ENCODE results near the gene MAFG. TPM values are rescaled to one million over a fixed set of nuclear protein-coding genes. Genes with fewer than 3 reads are reported as not detected.

Gene MAFG
- total and polyA plus RNA-seq, 3 donors from 2014 or later = 21.8 to 36.9 (median 31.7) TPM

DNA sequence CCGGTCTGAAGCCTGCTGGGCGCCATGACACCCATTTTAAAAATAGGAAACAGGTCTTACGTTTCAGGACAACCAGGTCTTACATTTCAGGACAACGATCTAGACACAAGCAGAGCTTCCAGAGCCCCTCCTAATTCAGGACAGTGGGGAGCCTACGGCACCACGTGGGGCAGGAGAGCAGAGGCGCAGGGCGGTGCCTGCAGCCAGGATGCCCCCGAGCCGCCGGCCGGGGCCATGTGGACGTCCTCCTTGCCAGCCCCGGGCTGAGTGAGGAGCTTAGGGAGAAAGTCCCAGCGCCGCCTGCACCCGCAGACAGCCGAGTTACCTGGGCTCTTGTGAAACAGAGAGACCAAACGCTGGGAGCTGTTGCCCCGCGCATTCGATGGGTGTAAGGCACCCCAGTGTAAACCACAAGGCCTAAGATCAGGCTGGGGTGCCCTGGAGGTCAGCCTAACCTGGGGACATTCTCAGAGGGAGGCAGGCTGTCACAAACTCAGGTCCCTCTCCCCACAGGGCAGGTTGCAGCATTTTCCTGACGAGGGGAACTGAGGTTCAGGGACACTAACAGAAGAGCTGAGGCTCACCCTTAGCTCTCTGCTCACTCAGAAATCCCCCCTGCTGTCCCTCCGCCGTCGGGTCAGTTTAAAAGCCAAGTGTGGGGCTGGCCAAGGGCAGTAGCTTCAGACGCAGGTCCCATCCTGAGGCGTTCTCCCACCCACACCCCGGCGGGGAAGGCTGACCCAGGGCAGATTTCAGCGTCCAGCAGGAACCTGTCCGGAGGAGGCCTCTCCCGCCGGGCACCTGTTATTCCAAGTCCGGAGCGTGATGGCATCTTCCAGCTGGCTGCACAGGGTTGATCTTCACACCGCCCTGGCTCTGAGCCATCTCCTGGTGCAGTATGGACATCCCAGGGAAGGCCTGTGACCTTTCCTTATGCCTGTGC lies 35.2 kb upstream of the MAFG start:
- intact Hi-C loops (cut with DNase I; ENCODE audit: low total_unique reads) = loop anchor here (5.0 kb wide), 1 partner anchor 60 kb away; the partner anchor contains the start of genes CENPX and LRRC45
- H3K27me3 ChIP-seq = no peaks in the 10 kb centered on the region
- 51 to 53% methylated on average over 25 to 37 of the region's 37 CpGs for WGBS, 2 donors

DNA sequence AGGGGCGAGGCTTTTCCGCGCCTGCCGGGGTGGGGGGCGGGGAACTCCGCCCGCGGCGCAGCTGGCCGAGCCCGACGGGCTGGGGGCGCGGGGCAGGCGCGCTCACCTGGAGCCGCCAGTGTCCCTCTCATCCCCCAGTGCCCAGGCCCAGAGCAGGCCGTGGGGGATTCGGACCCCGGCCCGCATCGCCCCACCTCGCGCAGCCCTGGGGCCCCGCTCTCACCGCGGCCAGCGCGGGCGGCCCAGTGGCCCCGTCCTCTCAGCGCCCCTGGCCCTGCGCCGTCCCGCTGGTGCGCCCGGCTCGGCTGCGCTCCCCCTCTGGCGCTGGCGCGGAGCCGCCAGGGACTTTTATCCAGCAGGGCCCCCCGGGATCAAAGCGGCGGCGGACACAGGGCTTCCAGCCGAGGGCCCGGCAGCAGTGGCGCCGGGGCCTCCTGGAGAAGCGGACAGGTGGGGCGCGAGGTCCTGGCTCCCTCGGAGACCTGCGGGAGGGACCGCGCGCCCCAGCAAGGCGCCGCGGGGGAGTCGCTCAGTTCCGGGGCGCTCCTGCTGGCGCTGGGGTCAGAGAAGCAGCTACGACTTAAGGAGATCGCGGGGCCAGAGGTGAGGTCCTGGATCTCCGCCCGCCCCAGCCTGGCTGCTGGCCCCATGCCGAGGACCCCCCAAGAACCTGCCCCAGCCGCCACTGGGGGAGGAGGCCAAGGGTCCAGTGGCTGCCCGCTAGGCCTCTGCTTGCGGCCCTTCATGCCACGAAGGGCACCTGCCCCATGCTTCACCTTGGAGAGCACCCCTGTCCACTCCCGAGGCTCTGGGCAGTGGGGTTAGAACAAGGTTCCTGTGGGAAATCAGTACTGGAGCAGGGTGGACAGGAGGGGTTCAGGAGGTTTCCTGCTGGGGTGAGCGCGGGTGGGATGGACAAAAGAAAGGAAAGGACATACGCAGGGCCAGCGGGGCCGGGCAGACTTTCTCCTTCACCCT lies 34.3 kb upstream of the MAFG start:
- TF ChIP-seq POLR2A (IDR thresholded peaks at IDR 0.05) = no peak
- TF ChIP-seq, protein P1, sequence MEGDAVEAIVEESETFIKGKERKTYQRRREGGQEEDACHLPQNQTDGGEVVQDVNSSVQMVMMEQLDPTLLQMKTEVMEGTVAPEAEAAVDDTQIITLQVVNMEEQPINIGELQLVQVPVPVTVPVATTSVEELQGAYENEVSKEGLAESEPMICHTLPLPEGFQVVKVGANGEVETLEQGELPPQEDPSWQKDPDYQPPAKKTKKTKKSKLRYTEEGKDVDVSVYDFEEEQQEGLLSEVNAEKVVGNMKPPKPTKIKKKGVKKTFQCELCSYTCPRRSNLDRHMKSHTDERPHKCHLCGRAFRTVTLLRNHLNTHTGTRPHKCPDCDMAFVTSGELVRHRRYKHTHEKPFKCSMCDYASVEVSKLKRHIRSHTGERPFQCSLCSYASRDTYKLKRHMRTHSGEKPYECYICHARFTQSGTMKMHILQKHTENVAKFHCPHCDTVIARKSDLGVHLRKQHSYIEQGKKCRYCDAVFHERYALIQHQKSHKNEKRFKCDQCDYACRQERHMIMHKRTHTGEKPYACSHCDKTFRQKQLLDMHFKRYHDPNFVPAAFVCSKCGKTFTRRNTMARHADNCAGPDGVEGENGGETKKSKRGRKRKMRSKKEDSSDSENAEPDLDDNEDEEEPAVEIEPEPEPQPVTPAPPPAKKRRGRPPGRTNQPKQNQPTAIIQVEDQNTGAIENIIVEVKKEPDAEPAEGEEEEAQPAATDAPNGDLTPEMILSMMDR (IDR thresholded peaks at IDR 0.05) = no peak
- intact Hi-C loops (cut with DNase I; ENCODE audit: low total_unique reads) = loop anchor here (5.0 kb wide), 1 partner anchor 60 kb away; the partner anchor contains the start of genes CENPX and LRRC45
- H3K4me3 ChIP-seq = peak overlapping the region in 1 of 2 donors; percentile 17
- no peaks in the 10 kb centered on the region for H3K9me3 ChIP-seq
- DNase-seq = no peak
- H3K36me3 ChIP-seq (ENCODE audit: low read depth, missing control alignments) = no peaks in the 10 kb centered on the region
- no peak overlapping the region for H3K27ac ChIP-seq
- no peaks in the 10 kb centered on the region for H3K27me3 ChIP-seq
- WGBS, 2 donors = 8 to 54% methylated on average over 4 to 59 of the region's 82 CpGs
- H3K4me1 ChIP-seq = peaks cover under 1% of the 10 kb centered on the region

More for the DNA sequence above, 35.2 kb upstream of the MAFG start:
- no peak overlapping the region for H3K27ac ChIP-seq
- peaks cover 10% of the 10 kb centered on the region for H3K4me1 ChIP-seq
- no peak overlapping the region for H3K4me3 ChIP-seq
- TF ChIP-seq POLR2A (IDR thresholded peaks at IDR 0.05) = no peak
- TF ChIP-seq, protein P1 (IDR thresholded peaks at IDR 0.05) = no peak
- no peaks in the 10 kb centered on the region for H3K9me3 ChIP-seq
- DNase-seq = no peak
- no peaks in the 10 kb centered on the region for H3K36me3 ChIP-seq (ENCODE audit: low read depth, missing control alignments)

DNA sequence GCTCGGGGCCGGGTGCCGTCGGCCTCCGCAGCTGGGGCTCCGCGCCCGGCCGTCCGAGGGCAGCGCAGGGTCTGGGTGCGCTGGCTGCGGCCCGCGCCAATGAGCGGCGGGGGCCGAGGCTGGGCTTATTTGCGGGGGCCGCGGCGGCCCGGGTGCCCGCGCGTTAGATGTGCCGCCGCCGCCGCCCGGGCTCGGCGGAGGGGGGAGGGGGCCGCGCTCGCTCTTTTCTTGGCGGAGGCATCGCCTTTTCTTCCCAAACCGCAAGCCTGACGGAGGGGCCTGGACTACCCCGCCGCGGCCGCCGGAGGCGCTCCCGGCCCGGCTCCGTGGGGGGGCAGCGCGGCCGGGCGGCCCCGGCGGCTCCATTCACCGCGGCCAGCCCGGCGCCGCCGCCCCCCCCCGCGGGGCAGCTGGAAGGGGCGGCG lies 33.6 kb upstream of the MAFG start, which contains the start of gene NOTUM:
Gene NOTUM (minus strand): TSS at position 101 of the 425 bp plus-strand sequence. CDS start 278 bp downstream, outside the sequence.
- intact Hi-C loops (cut with DNase I; ENCODE audit: low total_unique reads) = loop anchor here (5.0 kb wide), 1 partner anchor 61 kb away; the partner anchor contains the start of genes CENPX and LRRC45
- no peak for TF ChIP-seq POLR2A (IDR thresholded peaks at IDR 0.05)
- TF ChIP-seq, protein P1 (IDR thresholded peaks at IDR 0.05) = no peak
- H3K4me1 ChIP-seq = no peaks in the 10 kb centered on the region
- H3K36me3 ChIP-seq (ENCODE audit: low read depth, missing control alignments) = no peaks in the 10 kb centered on the region
- DNase-seq = no peak
- H3K9me3 ChIP-seq = no peaks in the 10 kb centered on the region
- WGBS, 2 donors = no CpG with 5 or more reads among the region's 65 CpGs
- peak within 1 kb of the TSS; percentile 24 to 27 for H3K4me3 ChIP-seq
- no peaks in the 10 kb centered on the region for H3K27me3 ChIP-seq
- H3K27ac ChIP-seq = no peak within 1 kb of the TSS

DNA sequence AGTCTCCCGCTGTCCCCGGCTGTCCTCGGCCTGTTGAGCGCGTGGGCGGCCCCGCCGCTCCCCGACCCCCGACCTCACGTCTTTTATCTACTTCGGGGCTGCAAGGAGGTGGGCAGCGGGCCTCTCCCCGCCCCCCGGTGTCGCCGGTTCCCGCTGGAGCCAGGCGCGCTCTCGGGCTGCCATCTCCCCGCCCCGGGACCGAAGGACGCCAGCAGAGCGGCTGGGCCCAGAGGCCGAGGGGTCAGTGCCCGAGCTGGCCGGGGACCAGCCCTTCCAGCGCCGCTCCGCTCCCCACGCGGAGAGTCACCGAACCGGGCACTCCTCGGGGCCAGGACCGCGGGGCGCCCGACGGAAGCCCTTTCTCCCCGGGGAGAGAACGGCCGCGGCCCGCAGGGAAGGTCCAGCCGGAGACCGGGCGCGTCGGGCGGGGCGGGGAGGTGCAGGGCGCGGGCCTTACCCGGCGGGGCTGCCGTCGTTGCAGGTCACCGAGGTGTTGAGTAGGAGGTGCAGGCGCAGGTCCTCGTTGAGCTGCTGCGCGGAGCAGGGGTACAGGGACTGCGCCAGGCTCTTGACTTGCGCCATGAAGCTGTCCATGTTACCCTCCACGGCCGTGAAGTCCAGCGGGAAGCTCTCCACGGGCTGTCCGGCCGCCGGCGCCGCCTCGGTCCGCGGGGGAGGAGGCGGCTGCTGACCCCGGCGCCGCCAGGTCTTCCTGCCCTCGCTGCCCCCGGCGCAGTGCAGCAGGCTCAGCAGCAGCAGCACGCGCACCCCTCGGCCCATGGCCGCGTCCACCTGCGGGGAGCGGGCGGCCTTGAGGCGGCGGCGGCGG lies 32.8 kb upstream of the MAFG start:
- H3K9me3 ChIP-seq = no peaks in the 10 kb centered on the region
- DNase-seq = no peak
- H3K36me3 ChIP-seq (ENCODE audit: low read depth, missing control alignments) = no peaks in the 10 kb centered on the region
- WGBS, 2 donors = 2% methylated on average over 41 of the region's 98 CpGs; no CpG with 5 or more reads in 1 of the 2 donors
- intact Hi-C loops (cut with DNase I; ENCODE audit: low total_unique reads) = loop anchor here (5.0 kb wide), 1 partner anchor 62 kb away; the partner anchor contains the start of genes CENPX and LRRC45
- no peaks in the 10 kb centered on the region for H3K4me1 ChIP-seq
- H3K27ac ChIP-seq = no peak overlapping the region
- TF ChIP-seq, protein P1 (IDR thresholded peaks at IDR 0.05) = no peak
- no peak for TF ChIP-seq POLR2A (IDR thresholded peaks at IDR 0.05)
- no peaks in the 10 kb centered on the region for H3K27me3 ChIP-seq
- H3K4me3 ChIP-seq = peak overlapping the region; percentile 24 to 27
